ENCODE measurements around the gene TMEM263. TPM values are rescaled to one million over a fixed set of nuclear protein-coding genes. Genes with fewer than 3 reads are reported as not detected.

Gene TMEM263
- total and polyA plus RNA-seq, 2 of the 13 experiments (the other 11 are each of a cell fraction or from before 2014, with no cell fraction given): 25.9 to 58.6 TPM

GRCh38 chr12:106976668-106977067 is 21.0 kb downstream of the TMEM263 start:
- Histone ChIP-seq H3K4me3 (replicated peaks in 1 of 3; ENCODE audit: insufficient read depth in 1 of 3, low read depth in 2 of 3, low read length in 3 of 3) (peak overlapping the region in 1 of 3 experiments; percentile 17; a peak in 2 of 6 replicates), H2AFZ (ENCODE audit: low read length) (no peak overlapping the region), H4K20me1 (ENCODE audit: insufficient read depth, low read length) (peaks cover 6% of the 10 kb centered on the region; the same call in 1 of the 2 replicates), H3K4me2 (ENCODE audit: low read depth, low read length) (peak overlapping the region; percentile 62), H3K27me3 (ENCODE audit: control insufficient read depth in 1 of 2, insufficient read depth in 2 of 2, low read length in 2 of 2) (no peaks in the 10 kb centered on the region), H3K4me1 (ENCODE audit: insufficient read depth, low read length) (peaks cover 79% of the 10 kb centered on the region), H3K9ac (ENCODE audit: insufficient read depth, low read depth, low read length) (peak overlapping the region; percentile 35), H3K36me3 (replicated peaks in 1 of 2; ENCODE audit: control insufficient read depth in 1 of 2, insufficient read depth in 2 of 2, low read length in 2 of 2) (no peaks in the 10 kb centered on the region; a peak in 2 of 5 replicates), H3K9me3 (ENCODE audit: low read length) (no peaks in the 10 kb centered on the region), H3K79me2 (ENCODE audit: insufficient read depth, low read length) (no peaks in the 10 kb centered on the region), H3K27ac (ENCODE audit: extremely low read length, insufficient read depth, low read length) (peak overlapping the region; percentile 75)
- intact Hi-C loops (cut with micrococcal nuclease; ENCODE audit: unreplicated experiment) (loop anchor here (1.0 kb wide), 1 partner anchor 20 kb away; no protein-coding TSS in a partner anchor), in situ Hi-C loops (cut with HindIII; ENCODE audit: extremely low pct_ligation_motif_present, low pct_unique_long_range_greater_than_20kb) (no loop called here)
- BruUV-seq (replicated peaks): no TSS peak
- ATAC-seq (no peak; the same call in 2 of the 3 replicates), DNase-seq (ENCODE audit: low spot score) (no peak), FAIRE-seq (no peak)
- WGBS (ENCODE audit: low lambda C conversion rate): 8% methylated on average over 1 of the region's 1 CpG
- ChIA-PET CTCF (ENCODE audit: low intra/inter-chr PET ratio, low total read pairs) (no interaction called here), POLR2A (interaction anchor here (3.7 to 5.5 kb wide), 2 partner anchors 10 to 21 kb away, joined by 33 to 50 read pairs; partner anchors contain the start of genes MTERF2 and TMEM263)
- TF ChIP-seq ZNF562 (CRISPR knock-in tag; IDR thresholded peaks at IDR 0.05; ENCODE audit: borderline replicate concordance): no peak
- TF ChIP-seq CREM (IDR thresholded peaks at IDR 0.05): peak; percentile 6; the same call in 1 of the 2 replicates
- no peak for TF ChIP-seq CREM (CRISPR knock-in tag; IDR thresholded peaks at IDR 0.05)

GRCh38 chr12:106978035-106978800 is 22.5 kb downstream of the TMEM263 start:
- Histone ChIP-seq H3K27me3 (ENCODE audit: control insufficient read depth in 1 of 2, insufficient read depth in 2 of 2, low read length in 2 of 2) (no peaks in the 10 kb centered on the region), H3K79me2 (ENCODE audit: insufficient read depth, low read length) (no peaks in the 10 kb centered on the region), H3K9me3 (ENCODE audit: low read length) (no peaks in the 10 kb centered on the region), H4K20me1 (ENCODE audit: insufficient read depth, low read length) (peaks cover 3% of the 10 kb centered on the region; the same call in 1 of the 2 replicates), H2AFZ (ENCODE audit: low read length) (no peak overlapping the region), H3K9ac (ENCODE audit: insufficient read depth, low read depth, low read length) (no peak overlapping the region), H3K4me2 (ENCODE audit: low read depth, low read length) (0 out of 2 replicates have a peak overlapping the region, but pooled peaks have one; percentile 30), H3K36me3 (replicated peaks in 1 of 2; ENCODE audit: control insufficient read depth in 1 of 2, insufficient read depth in 2 of 2, low read length in 2 of 2) (no peaks in the 10 kb centered on the region), H3K4me3 (replicated peaks in 1 of 3; ENCODE audit: insufficient read depth in 1 of 3, low read depth in 2 of 3, low read length in 3 of 3) (no peak overlapping the region), H3K27ac (ENCODE audit: extremely low read length, insufficient read depth, low read length) (peak overlapping the region; percentile 50), H3K4me1 (ENCODE audit: insufficient read depth, low read length) (peaks cover 64% of the 10 kb centered on the region)
- ATAC-seq (no peak), FAIRE-seq (peak; percentile 53), DNase-seq (ENCODE audit: low spot score) (peak; percentile 31)
- ChIA-PET CTCF (ENCODE audit: low intra/inter-chr PET ratio, low total read pairs) (no interaction called here), POLR2A (interaction anchor here (3.7 to 5.5 kb wide), 2 partner anchors 8 to 22 kb away, joined by 33 to 50 read pairs; partner anchors contain the start of genes MTERF2 and TMEM263)
- 55% methylated on average over 9 of the region's 9 CpGs for WGBS (ENCODE audit: low lambda C conversion rate)
- no TSS peak for BruUV-seq (replicated peaks)
- in situ Hi-C loops (cut with HindIII; ENCODE audit: extremely low pct_ligation_motif_present, low pct_unique_long_range_greater_than_20kb) (no loop called here), intact Hi-C loops (cut with micrococcal nuclease; ENCODE audit: unreplicated experiment) (loop anchor here (1.0 kb wide), 1 partner anchor 8 kb away; no protein-coding TSS in a partner anchor)
- TF ChIP-seq KLF6 (CRISPR knock-in tag; IDR thresholded peaks at IDR 0.05) (no peak), USF2 (IDR thresholded peaks at IDR 0.05; ENCODE audit: low read depth, low read length) (no peak), USF2 (CRISPR knock-in tag; IDR thresholded peaks at IDR 0.05; ENCODE audit: borderline replicate concordance) (no peak), MXD3 (CRISPR knock-in tag; IDR thresholded peaks at IDR 0.05) (no peak), ZNF710 (CRISPR knock-in tag; IDR thresholded peaks at IDR 0.05; ENCODE audit: borderline replicate concordance) (no peak), MIER3 (CRISPR knock-in tag; IDR thresholded peaks at IDR 0.05; ENCODE audit: borderline replicate concordance) (no peak), SPEN (CRISPR knock-in tag; IDR thresholded peaks at IDR 0.05; ENCODE audit: low read depth) (no peak)
